Stimulated activated CD4-positive, alpha-beta T cell treated with anti-CD3 and anti-CD28 coated beads, TNF-alpha, amount 100 ng/mL, for 48 hours (primary cell): Measurements from ENCODE around the gene TOB1.
"Not testable (repeated sequence)": the region's sequence is repeated elsewhere in the genome, so short reads cannot be mapped to it uniquely, and the experiment has no call there.

Source experiments
- DNase-seq, 3 donors: peaks; one replicate each; pipeline ENCODE4 v3.0.0-alpha.2; 2020; ENCODE audit warnings: low read depth in 3 of 3

TOB1 gene

DNA sequence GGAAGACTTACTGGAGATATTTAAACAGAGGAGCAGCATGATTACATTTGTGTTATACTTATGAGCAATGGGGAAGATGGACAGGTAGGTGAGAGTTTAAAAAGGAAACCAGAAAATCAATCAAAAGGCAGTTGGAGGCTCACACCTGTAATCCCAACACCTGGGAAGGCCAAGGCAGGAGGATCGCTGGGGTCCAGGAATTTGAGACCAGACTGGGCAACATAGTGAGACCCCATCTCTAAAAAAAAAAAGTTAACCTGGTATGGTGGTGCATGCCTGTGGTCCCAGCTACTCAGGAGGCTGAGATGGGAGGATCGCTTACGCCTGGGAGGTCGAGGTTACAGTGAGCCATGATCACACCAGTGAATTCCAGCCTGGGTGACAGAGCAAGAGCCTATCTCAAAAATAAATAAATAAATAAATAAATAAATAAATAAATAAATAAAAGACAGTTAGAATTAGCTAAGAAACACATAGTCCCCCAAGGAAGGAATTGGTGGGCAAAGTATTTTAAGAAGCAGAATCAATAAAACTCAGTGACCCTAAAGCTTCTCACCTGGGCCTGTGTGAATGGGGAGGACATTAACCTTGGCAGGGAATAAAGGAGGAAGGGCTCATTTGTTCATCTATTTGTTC lies 32.3 kb upstream of the TOB1 start:
- no peak for DNase-seq

DNA sequence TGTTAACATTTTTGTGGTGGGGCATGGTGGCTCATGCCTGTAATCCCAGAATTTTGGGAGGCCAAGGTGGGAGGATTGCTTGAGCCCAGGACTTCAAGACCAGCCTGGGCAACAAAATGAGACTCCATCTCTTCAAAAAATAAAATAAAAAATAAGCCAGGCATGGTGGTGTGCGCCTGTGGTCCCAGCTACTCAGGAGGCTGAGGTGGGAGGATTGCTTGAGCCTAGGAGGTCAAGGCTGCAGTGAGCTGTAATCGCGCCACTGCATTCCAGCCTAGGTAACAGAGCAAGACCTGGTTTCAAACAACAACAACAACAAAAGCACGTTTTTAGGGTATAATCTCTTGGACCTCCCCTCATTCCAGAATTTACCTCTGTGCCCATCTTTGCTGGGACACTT lies 28.4 kb upstream of the TOB1 start:
- not testable (repeated sequence) for DNase-seq

- DNase-seq = no peak
Measured at GRCh38 chr17:50893183-50893993, 27.2 kb upstream of the TOB1 start.

DNA sequence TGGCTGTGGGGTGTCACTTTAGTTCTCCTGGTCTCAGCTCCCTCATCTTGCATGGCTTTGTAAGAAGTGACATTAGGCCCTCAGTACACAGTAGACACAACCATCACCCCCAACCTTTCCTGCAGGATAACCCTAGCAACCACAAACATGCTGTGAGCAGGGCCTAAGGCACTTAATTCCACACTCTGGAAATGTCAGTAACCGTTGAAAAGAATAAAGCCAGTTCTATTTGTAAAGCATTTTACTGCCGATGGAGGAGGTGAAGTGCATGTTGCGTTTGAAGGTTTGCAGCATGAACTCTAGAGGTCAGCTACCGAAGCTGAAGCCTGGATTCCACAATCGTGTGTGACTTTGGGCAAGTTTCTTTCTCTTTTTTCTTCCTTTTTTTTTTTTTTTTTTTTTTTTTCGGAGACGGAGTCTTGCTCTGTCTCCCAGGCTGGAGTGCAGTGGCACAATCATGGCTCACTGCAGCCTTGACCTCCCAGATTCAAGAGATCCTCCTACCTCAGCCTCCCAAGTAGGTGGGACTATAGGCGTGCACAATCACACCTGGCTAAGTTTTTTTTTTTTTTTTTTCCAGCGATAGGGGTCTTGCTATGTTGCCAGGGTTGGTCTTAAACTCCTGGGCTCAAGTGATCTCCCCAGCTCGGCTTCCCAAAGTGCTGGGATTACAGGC lies 26.1 kb upstream of the TOB1 start:
- DNase-seq = no peak

- no peak for DNase-seq
Measured at GRCh38 chr17:50891577-50891989, 25.4 kb upstream of the TOB1 start.

GRCh38 chr17:50890675-50891516 lies 24.7 kb upstream of the TOB1 start:
- no peak for DNase-seq

GRCh38 chr17:50889528-50890118 lies 23.5 kb upstream of the TOB1 start:
- no peak for DNase-seq

GRCh38 chr17:50887705-50888245 lies 21.6 kb upstream of the TOB1 start:
- DNase-seq = no peak

DNA sequence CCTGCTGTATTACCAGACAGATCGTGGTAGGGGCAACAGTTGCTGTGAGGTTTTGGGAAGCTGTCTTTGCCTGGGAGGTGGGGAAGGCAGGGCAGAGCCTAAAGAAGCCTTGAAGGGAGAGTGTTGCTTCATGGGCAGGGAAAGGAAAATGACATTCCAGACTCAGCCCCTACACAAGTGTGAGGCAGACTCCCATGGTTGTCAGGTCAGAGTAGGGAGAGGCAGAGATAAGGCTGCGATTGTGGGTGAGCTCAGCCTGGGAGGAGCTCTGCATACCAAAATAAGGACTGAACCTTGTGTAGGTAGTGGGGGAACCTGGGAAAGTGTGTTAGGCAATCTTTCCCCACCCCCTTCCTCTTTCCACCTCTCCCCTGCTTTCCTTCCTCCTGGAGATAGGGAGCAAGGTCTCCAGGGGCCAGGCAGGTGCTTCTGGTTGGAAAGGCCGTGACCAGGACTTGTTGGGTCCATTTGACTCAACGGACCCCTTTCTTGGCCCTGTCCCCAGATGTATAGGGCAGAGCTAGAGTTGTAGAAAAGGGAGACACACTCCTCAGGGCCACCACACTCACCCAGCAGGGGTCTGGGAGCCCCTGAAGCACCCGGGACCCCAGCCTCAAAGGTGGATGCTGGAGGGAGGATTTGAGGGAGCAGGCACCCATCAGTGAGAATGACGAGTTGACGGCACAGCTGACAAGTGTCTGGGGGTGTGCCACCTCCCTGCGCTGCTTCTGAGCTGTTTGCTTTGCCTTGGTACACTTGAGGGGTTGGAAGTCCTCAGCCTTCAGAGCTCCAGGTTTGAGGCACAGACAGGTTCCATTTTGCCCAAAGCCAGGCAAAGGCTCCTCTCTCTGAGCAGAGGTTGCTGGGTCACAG lies 18.5 kb upstream of the TOB1 start:
- no peak for DNase-seq

- DNase-seq = no peak
Measured at GRCh38 chr17:50883850-50884438, 17.8 kb upstream of the TOB1 start.

DNA sequence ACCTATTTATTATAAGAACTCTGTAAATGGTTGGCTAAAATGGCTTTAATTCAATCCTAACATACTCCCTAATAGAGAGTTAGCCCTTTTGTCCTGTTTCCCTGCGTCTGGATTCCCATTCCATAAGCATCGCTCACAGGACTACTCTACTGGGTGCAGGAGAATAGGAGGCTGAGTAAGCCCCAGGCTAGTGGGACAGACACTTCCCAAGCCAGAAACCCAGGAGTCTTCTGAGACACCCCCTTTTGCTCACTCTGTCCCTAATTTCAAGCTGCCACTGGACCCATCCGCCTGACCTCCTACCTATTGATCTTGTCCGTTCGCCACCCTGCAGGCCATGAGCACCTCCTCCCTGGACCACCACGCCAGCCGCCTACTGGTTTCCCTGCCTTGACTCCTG lies 16.7 kb upstream of the TOB1 start:
- DNase-seq = no peak

DNA sequence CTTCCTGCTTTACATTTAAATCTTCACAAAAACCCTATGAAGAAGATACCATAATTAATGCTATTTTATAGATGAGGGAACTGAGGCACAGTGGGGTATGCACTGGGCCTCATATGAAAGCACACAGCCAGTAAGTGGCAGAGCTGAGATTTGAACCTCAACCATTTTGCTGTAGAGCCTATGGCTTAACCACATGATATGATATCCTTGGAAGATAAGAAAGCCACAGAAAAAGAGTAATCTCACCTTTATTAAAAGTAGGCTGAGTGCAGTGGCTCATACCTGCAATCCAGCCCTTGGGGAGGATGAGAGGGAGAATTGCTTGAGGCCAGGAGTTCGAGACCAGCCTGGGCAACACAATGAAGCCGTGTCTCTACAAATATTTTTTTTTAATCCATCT lies 15.0 kb upstream of the TOB1 start:
- no peak for DNase-seq

GRCh38 chr17:50879086-50879485 lies 12.9 kb upstream of the TOB1 start:
- no peak for DNase-seq

GRCh38 chr17:50877838-50878237 lies 11.7 kb upstream of the TOB1 start:
- no peak for DNase-seq

DNA sequence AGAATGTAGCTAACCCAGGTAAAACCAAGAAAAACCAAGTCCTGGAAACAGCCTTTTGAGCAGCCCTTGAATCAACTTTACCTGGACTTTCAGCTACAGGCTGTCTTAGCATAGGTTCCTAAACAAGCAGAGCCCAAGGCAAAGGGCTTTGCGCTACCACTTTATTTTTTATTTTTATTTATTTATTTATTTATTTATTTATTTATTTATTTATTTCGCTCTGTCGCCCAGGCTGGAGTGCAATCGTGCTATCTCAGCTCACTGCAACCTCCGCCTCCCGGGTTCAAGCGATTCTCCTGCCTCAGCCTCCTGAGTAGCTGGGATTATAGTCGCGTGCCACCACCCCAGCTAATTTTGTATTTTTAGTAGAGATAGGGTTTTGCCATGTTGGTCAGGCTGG lies 10.9 kb upstream of the TOB1 start:
- DNase-seq = not testable (repeated sequence)

DNA sequence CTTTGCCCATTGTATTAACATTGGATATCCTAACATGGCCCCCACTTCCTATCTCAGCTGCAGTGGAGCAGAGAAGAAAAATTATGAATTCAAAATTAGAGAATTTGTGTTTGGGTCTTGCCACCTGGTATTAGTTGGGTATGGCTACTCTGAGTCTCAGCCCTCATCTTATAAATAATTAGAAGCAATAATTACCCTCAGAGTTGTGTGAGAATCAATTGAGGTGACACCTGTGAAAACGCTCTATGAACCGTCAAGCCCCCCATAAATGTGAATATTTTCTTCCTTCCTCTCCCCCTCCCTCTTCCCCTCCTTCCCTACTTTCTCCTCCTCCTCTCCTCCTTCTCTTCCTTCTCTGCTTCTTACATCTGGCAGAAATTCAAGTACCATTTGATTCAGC lies 8.9 kb upstream of the TOB1 start:
- DNase-seq = no peak

- DNase-seq = peak in 2 of 3 donors; percentile 15 to 39
Measured at GRCh38 chr17:50872710-50873424, 6.7 kb upstream of the TOB1 start.

DNA sequence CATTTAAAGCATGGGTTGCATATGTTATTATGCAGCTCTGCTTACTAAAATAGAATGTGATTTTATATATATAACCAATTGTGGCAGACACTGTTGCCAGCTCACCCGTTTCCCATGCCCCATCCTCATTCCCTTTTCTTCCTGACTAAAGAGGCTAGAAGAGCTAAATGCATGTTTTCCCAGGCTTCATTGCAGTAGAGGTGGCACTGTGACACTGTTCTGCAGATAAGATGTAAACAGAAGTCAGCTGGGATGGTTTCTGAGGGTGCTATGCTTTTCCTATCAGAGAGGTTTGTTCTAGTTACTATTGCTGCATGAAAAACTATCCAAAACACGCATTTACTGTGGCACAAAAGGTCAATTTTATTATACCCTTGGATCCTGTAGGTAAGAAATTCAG lies 5.7 kb upstream of the TOB1 start:
- DNase-seq = no peak

GRCh38 chr17:50871364-50871763 lies 5.2 kb upstream of the TOB1 start:
- DNase-seq = no peak
